Activated CD4-positive, alpha-beta T cell treated with anti-CD3 and anti-CD28 coated beads for 36 hours (primary cell): ENCODE results near the gene CYP11A1. TPM values are rescaled to one million over a fixed set of nuclear protein-coding genes. Genes with fewer than 3 reads are reported as not detected.

Experiments
- ATAC-seq: fragments of 200-7000 bp; cut with Tn5 transposase; one replicate; pipeline ENCODE4 v1.10.0; 2021; ENCODE audit warnings: mild to moderate bottlenecking, moderate library complexity
- CTCF ChIA-PET: fragments of 350-600 bp; sonication (Branson Sonifier 250); formaldehyde crosslinking; loops from one replicate; lab custom pipeline; 2021; ENCODE audit warnings: antibody characterized with exemption; lab: Charles Lee
- POLR2A ChIA-PET: fragments of 350-600 bp; sonication (Branson Sonifier 250); formaldehyde crosslinking; loops from one replicate; lab custom pipeline; 2021; ENCODE audit warnings: antibody characterized with exemption, inconsistent platforms; lab: Charles Lee
- DNase-seq: peaks from one replicate; pipeline ENCODE4 v3.0.0-alpha.2; 2020
- H3K27ac Mint-ChIP-seq: one replicate; pipeline ENCODE4 v1.8.0; 2021; ENCODE audit warnings: mixed read lengths
- H3K27me3 Mint-ChIP-seq: one replicate; pipeline ENCODE4 v1.8.0; 2021; ENCODE audit warnings: mixed read lengths
- H3K36me3 Mint-ChIP-seq: one replicate; pipeline ENCODE4 v1.8.0; 2021; ENCODE audit warnings: low read depth, mixed read lengths
- H3K4me1 Mint-ChIP-seq: one replicate; pipeline ENCODE4 v1.8.0; 2021; ENCODE audit warnings: mixed read lengths
- H3K4me3 Mint-ChIP-seq: one replicate; pipeline ENCODE4 v1.8.0; 2021; ENCODE audit warnings: mild to moderate bottlenecking, moderate library complexity, mixed read lengths
- H3K9me3 Mint-ChIP-seq: one replicate; pipeline ENCODE4 v1.8.0; 2021; ENCODE audit warnings: low read depth, mixed read lengths
- intact Hi-C, 2 experiments: fragments of 100-400 bp; cut with DNase I in 1 of 2; cut with micrococcal nuclease in 1 of 2; formaldehyde crosslinking; loops; one replicate each; pipeline versions ENCODE4 v1.14.2 to v1.15.1; 2022 to 2024; cut with DNase I, micrococcal nuclease
- total RNA-seq, 2 experiments: library from RNA; stranded (reverse); gene quantifications; one replicate each; pipeline ENCODE4 v1.2.3, GENCODE V29; 2021

CYP11A1 gene
- total RNA-seq, 2 experiments from 2014 or later, result not detected

DNA sequence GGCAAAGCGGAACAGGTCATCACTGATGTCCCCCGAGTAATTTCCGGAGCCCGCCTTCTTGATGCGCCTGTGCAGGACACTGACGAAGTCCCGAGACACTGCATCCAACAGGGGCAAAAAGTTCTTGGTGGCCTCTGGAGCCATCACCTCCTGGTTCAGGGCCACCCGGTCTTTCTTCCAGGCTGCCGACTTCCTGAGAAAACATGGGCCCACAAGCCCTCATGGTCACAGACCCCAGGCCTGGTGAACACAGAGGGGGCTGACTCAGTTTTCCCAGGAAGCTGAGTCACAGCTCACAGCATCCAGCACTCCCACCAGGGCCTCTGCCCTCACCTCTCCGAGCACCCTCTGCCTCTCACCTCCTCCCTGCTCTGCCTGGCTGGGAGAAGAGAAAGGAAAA, 22.4 kb downstream of the CYP11A1 start:
- ChIA-PET POLR2A (no interaction called here), CTCF (no interaction called here)
- Mint-ChIP-seq H3K4me3 (no peak overlapping the region), H3K27ac (no peak overlapping the region), H3K36me3 (no peaks in the 10 kb centered on the region), H3K4me1 (peaks cover 5% of the 10 kb centered on the region), H3K27me3 (peaks cover 2% of the 10 kb centered on the region), H3K9me3 (no peaks in the 10 kb centered on the region)
- DNase-seq, result peak; percentile 16
- intact Hi-C loops, result no loop called here
- ATAC-seq, result no peak

DNA sequence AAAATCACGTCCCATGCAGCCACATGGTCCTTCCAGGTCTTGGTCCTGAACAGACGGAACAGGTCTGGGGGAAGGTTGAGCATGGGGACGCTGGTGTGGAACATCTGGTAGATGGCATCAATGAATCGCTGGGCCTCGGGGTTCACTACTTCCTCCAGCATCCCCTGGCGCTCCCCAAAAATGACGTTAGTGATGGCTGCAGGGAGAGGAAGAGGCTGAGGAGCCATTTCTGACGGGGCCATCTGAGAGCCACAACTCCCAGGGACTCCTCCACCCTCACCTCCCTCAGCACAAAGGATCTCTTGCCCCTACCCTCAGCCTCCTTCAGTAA, 23.7 kb downstream of the CYP11A1 start:
- ATAC-seq (no peak), DNase-seq (no peak)
- Mint-ChIP-seq H3K4me1 (peaks cover 5% of the 10 kb centered on the region), H3K9me3 (no peaks in the 10 kb centered on the region), H3K27me3 (peaks cover 2% of the 10 kb centered on the region), H3K4me3 (no peak overlapping the region), H3K27ac (no peak overlapping the region), H3K36me3 (no peaks in the 10 kb centered on the region)
- CTCF ChIA-PET, result no interaction called here
- intact Hi-C loops, result no loop called here
- POLR2A ChIA-PET, result no interaction called here

DNA sequence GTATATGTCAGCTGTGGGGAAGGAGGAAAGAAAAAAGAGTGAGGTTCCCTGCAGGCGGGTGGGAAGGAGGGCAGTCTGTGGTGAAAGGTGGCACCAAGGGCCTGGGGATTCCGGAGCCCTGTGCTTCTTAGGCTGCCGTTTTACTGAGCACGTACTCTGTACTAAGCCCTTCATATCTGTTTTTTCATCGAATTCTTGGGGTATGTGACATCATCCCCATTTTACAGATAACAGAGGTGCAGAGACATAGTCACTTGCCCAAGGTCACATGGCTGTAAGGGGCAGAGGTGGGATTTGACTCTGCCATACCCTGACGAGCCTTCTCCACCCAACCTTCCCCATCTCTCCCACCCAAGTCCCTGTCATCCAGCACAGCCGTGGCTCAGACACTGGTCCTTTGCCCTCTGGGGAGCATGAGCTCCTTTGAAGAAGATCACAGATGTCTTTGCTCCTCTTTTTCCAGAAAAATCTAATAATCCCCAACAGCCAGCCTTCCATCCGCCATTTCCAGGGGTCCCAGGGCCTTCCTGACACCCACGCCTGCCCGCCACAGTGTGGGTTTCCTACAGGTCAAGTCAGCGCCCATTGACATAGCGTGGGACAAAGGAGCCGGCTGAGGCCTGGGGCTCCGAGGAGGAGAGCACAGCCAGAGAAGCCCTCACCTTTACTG, 24.2 kb downstream of the CYP11A1 start:
- ATAC-seq (no peak), DNase-seq (no peak)
- Mint-ChIP-seq H3K27ac (no peak overlapping the region), H3K27me3 (peaks cover 2% of the 10 kb centered on the region), H3K4me1 (peaks cover 5% of the 10 kb centered on the region), H3K36me3 (no peaks in the 10 kb centered on the region), H3K9me3 (no peaks in the 10 kb centered on the region), H3K4me3 (no peak overlapping the region)
- ChIA-PET CTCF (interaction anchor here (0.6 kb wide), 1 partner anchor 19 kb away, joined by 3 read pairs; no protein-coding TSS in a partner anchor), POLR2A (no interaction called here)
- intact Hi-C loops, result no loop called here

DNA sequence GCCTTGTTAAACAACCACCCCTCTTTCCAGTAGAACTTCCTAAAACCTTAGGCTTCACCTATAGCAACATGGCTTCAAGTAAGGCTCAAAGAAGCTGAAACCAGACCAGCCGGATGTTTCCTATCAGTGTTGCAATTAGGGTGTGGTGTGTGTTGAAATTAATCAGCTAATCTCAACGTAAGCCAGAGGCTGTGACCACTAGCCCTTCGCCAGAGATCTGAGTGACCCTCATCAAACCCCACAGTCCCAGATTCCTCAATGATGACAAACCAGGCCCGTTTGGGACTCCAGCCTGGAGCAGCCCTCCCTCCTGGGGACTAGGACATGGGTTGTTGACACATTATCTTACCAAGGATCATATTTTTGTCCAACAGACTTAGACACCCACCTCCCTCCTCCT, 27.3 kb downstream of the CYP11A1 start:
- Mint-ChIP-seq H3K9me3 (no peaks in the 10 kb centered on the region), H3K4me3 (no peak overlapping the region), H3K27ac (no peak overlapping the region), H3K4me1 (peaks cover under 1% of the 10 kb centered on the region), H3K36me3 (no peaks in the 10 kb centered on the region), H3K27me3 (peaks cover 2% of the 10 kb centered on the region)
- ChIA-PET CTCF (no interaction called here), POLR2A (interaction anchor here (0.6 kb wide), 1 partner anchor 175 kb away, joined by 5 read pairs; no protein-coding TSS in a partner anchor)
- intact Hi-C loops, result no loop called here
- ATAC-seq, result no peak
- DNase-seq, result no peak

DNA sequence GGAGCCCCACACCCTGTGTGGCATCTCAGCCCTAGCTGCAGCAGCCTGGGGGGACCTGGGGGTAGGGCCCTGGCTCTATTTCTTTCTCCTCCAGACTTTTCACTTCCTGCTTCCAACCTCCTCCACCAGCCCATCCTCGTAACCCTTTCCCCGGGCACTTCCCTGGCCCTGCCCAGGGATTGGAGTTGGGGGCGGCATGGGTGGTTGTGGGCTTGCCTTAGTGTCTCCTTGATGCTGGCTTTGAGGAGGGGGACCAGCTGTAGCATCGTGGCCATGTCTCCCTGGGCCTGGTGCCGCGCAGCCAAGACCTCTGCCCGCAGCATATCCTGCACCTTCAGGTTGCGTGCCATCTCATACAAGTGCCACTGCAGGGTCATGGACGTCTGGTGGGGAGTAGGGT, 28.1 kb downstream of the CYP11A1 start:
- Mint-ChIP-seq H3K27me3 (peaks cover under 1% of the 10 kb centered on the region), H3K4me3 (no peak overlapping the region), H3K27ac (no peak overlapping the region), H3K36me3 (no peaks in the 10 kb centered on the region), H3K4me1 (no peaks in the 10 kb centered on the region), H3K9me3 (no peaks in the 10 kb centered on the region)
- POLR2A ChIA-PET, result interaction anchor here (0.6 kb wide), 1 partner anchor 176 kb away, joined by 5 read pairs; no protein-coding TSS in a partner anchor
- DNase-seq (no peak), ATAC-seq (no peak)
- intact Hi-C loops, result no loop called here
- CTCF ChIA-PET, result no interaction called here

DNA sequence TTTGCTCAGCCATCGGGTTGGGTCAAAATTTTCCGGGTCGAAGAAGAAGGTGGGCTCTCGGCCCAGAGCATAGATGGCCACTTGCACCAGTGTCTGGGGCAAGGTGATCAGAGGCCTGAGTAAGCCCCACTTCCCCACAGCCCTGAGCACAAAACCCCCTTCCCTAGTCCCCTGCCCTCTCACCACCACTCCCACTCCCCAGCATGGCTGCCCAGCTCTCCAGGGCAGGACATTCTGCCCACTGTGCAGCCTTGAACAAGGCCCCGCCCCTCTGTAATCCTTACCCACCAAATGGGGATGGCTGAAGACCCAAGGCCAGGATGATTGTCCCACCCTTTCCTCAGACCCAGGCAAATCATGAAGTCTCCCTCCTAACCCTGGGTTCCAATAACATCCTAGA, 28.8 kb downstream of the CYP11A1 start:
- no peaks in the 10 kb centered on the region for H3K36me3 Mint-ChIP-seq
- intact Hi-C loops, result no loop called here
- no peak overlapping the region for H3K27ac Mint-ChIP-seq
- H3K4me1 Mint-ChIP-seq, result no peaks in the 10 kb centered on the region
- no peak overlapping the region for H3K4me3 Mint-ChIP-seq
- no peak for DNase-seq
- ChIA-PET CTCF (no interaction called here), POLR2A (no interaction called here)
- no peaks in the 10 kb centered on the region for H3K9me3 Mint-ChIP-seq
- no peaks in the 10 kb centered on the region for H3K27me3 Mint-ChIP-seq
- no peak for ATAC-seq

DNA sequence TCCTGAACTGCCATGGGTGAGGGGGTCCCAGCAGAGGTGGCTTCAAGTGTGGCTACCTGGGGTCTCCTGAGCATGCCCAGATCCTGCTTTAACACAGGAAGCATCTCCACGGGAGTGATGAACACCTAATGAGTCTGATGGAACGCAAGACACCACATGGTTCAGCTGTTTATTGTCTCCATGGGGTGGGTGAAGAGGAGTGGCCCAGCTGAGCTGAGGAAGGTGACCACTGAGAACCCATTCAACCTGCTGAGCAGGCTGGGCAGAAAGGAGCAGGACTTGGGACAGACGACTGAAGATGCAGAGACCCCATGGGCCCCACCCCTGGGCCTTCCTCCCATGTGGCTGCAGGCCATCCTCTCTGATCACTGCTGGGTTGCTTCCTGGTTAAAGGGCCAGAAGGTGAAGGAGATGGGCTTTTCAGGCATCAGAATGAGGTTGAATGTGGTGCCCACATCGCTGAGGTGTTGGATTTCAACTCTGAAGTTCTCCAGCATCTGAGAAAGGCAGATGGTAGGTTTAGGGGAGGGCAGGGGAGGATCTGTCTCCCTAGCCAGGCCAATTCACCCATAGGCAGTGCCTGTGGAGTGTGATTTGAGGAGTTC, 29.7 kb downstream of the CYP11A1 start:
- Mint-ChIP-seq H3K4me1 (no peaks in the 10 kb centered on the region), H3K9me3 (no peaks in the 10 kb centered on the region), H3K36me3 (no peaks in the 10 kb centered on the region), H3K27ac (no peak overlapping the region), H3K4me3 (no peak overlapping the region), H3K27me3 (no peaks in the 10 kb centered on the region)
- POLR2A ChIA-PET, result no interaction called here
- ATAC-seq (no peak), DNase-seq (no peak)
- intact Hi-C loops, result no loop called here
- CTCF ChIA-PET, result no interaction called here

DNA sequence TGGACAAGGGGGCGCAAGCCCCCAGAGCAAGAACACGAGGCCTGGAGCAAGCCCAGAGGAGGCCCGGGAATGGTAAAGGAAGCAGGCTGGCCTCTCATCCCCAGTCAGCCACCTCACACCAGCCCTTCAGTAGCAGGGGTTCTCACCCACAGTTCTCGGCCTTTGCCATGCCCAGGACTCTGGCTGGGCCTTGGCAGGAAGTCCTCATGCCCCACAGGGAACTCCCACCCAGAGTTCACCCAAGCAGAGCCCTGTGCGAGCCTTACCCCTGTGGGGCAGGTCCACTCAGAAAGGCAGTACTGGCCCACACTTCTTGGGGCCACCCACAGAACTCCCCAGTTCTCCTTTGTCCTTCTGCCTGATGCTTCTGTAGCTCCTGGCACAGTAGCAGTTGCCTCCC, 30.3 kb downstream of the CYP11A1 start:
- CTCF ChIA-PET, result no interaction called here
- DNase-seq (no peak), ATAC-seq (no peak)
- Mint-ChIP-seq H3K9me3 (no peaks in the 10 kb centered on the region), H3K4me1 (no peaks in the 10 kb centered on the region), H3K36me3 (no peaks in the 10 kb centered on the region), H3K4me3 (no peak overlapping the region), H3K27ac (no peak overlapping the region), H3K27me3 (no peaks in the 10 kb centered on the region)
- POLR2A ChIA-PET, result no interaction called here
- intact Hi-C loops, result no loop called here

DNA sequence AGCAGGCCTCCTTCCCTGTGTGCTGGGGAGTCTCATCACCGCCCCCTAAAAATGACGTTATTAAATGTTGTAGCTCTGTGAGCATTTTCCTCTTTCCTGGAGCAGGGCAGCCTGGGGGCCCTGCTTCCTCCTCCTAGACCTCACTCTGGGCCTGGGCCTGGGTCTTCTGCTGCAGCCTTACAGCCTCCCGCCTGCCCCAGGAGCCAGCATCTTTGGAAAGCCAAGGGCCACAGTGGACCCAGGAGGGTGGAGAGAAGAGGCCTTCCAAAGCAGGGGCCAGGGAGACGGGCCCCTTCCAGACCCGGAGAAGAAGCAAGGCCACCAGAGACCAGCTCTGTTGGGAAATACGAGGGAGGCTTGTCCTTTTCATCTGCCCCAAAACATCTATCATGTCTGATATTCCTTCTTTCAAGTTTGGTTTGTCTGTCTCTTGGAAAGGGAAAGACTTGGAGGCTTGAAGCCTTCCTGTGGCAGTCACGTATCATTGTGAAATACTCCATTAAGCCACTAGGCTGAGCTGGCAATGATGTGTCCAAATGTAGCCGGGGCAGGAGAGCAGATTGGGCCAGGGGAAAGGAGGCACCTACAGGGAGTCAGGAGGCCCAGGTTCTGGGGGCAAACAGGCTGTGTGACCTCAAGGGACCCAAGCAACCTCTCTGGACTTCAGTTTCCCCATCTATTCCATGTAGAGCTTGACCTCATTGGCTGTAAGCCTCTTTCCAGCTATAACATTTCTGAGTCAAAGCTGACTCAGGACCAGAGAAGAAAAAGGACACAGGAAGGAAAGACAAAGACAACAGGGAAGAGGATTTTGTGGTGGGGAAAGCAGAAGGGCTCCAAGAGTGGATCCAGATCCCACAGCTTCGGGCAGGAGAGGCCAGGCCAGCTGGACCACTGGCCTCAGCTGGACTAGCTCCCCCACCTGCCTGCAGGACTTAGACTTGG, 31.1 kb downstream of the CYP11A1 start:
- intact Hi-C loops, result no loop called here
- CTCF ChIA-PET, result interaction anchor here (0.7 kb wide), 1 partner anchor 14 kb away, joined by 3 read pairs; no protein-coding TSS in a partner anchor
- Mint-ChIP-seq H3K27ac (no peak overlapping the region), H3K4me3 (no peak overlapping the region), H3K36me3 (no peaks in the 10 kb centered on the region), H3K4me1 (no peaks in the 10 kb centered on the region), H3K27me3 (no peaks in the 10 kb centered on the region), H3K9me3 (no peaks in the 10 kb centered on the region)
- POLR2A ChIA-PET, result no interaction called here
- no peak for ATAC-seq
- DNase-seq, result no peak

DNA sequence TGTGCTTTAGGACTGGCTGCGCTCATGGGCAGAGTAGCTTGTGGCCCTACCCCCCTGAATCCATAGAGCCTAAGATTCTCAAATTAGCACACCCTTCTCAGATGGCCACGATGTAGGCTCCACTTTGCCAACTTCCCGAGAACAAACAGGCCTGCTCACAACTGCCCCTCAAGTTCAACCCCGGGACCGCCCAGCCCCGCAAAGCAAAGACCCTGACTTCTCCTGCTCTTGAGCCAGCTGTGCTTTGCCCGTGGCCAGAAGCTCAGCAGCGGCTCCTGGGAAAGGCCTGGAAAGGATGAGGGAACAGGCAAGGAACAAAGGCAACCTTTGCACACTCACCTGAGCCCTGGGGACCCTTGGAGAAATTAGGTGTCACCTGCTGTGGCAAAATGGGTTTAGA, 32.0 kb downstream of the CYP11A1 start:
- no peak for ATAC-seq
- no peaks in the 10 kb centered on the region for H3K36me3 Mint-ChIP-seq
- ChIA-PET CTCF (no interaction called here), POLR2A (no interaction called here)
- intact Hi-C loops, result no loop called here
- H3K4me3 Mint-ChIP-seq, result no peak overlapping the region
- no peak overlapping the region for H3K27ac Mint-ChIP-seq
- DNase-seq, result no peak
- H3K4me1 Mint-ChIP-seq, result no peaks in the 10 kb centered on the region
- H3K27me3 Mint-ChIP-seq, result no peaks in the 10 kb centered on the region
- no peaks in the 10 kb centered on the region for H3K9me3 Mint-ChIP-seq

DNA sequence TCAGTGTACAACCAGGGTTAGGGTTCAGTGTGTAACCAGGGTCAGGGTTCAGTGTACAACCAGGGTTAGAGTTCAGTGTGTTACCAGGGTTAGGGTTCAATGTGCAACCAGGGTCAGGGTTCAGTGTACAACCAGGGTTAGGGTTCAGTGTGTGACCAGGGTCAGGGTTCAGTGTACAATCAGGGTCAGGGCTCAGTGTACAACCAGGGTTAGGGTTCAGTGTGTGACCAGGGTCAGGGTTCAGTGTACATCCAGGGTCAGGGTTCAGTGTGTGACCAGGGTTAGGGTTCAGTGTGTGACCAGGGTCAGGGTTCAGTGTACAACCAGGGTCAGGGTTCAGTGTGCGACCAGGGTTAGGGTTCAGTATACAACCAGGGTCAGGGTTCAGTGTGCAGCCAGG, 33.3 kb downstream of the CYP11A1 start:
- Mint-ChIP-seq H3K27ac (no peak overlapping the region), H3K4me1 (no peaks in the 10 kb centered on the region), H3K27me3 (no peaks in the 10 kb centered on the region), H3K9me3 (no peaks in the 10 kb centered on the region), H3K4me3 (no peak overlapping the region), H3K36me3 (no peaks in the 10 kb centered on the region)
- POLR2A ChIA-PET, result no interaction called here
- CTCF ChIA-PET, result no interaction called here
- intact Hi-C loops, result no loop called here
- no peak for ATAC-seq
- DNase-seq, result no peak

DNA sequence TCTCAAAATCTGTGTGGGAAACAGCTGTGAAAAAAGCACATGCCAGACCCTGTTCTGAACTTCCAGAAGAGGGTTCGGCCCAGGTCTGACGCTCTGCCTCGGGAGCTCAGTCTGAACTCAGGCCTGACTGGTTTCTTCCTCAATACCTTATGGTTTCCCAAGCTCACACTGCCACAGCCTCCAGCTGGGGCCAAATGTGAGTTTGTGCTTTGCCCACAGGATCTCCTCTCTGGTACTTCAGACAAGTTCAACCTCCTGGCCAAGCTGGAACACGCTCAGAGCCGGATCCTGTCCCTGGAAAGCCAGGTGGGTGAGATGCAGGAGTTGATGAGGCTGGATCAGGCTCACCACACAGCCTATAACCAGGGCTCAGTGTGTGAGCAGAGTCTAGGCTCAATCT, 33.8 kb downstream of the CYP11A1 start:
- ATAC-seq, result no peak
- Mint-ChIP-seq H3K9me3 (no peaks in the 10 kb centered on the region), H3K36me3 (no peaks in the 10 kb centered on the region), H3K4me3 (no peak overlapping the region), H3K4me1 (no peaks in the 10 kb centered on the region), H3K27ac (no peak overlapping the region), H3K27me3 (no peaks in the 10 kb centered on the region)
- CTCF ChIA-PET, result no interaction called here
- intact Hi-C loops, result no loop called here
- no peak for DNase-seq
- POLR2A ChIA-PET, result no interaction called here
